ENCODE measurements around the gene SLC7A6.
"Not testable (repeated sequence)": the region's sequence is repeated elsewhere in the genome, so short reads cannot be mapped to it uniquely, and the experiment has no call there.

SLC7A6 gene

DNA sequence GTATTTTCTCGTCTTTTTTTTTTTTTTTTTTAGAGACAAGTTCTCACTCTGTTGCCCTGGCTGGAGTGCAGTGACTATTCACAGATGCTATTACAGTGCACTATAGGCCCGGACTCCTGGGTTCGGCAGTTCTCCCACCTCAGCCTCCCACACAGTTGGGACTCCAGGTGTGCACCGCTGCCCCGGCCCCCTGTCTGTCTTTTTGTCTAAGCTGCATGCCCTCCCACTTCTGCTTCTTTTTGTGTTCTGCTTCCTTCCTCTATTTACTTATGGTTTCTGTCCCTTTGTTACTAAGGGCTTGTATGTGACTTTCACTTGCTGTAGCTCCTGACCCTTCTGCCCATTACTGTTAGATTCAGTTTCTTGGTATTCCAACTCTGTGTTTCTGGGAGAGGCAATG is 20.5 kb downstream of the SLC7A6 start:
- FAIRE-seq: no peak

DNA sequence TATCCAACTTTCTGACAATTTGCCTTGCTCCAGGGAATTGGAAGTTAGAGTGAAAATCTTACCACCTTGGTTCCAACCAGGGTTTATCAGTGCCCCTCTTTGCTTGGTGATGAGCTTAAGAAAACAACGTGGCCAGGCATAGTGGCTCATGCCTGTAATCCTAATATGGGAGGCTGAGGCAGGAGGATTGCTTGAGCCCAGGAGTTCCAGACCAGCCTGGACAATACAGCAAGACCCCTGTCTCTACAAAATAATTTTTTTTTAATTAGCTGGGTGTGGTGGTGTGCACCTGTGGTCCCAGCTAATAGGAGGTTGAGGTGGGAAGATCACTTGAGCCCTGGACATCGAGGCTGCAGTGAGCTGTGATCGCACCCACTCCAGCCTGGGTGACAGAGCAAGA is 21.4 kb downstream of the SLC7A6 start:
- FAIRE-seq: no peak

DNA sequence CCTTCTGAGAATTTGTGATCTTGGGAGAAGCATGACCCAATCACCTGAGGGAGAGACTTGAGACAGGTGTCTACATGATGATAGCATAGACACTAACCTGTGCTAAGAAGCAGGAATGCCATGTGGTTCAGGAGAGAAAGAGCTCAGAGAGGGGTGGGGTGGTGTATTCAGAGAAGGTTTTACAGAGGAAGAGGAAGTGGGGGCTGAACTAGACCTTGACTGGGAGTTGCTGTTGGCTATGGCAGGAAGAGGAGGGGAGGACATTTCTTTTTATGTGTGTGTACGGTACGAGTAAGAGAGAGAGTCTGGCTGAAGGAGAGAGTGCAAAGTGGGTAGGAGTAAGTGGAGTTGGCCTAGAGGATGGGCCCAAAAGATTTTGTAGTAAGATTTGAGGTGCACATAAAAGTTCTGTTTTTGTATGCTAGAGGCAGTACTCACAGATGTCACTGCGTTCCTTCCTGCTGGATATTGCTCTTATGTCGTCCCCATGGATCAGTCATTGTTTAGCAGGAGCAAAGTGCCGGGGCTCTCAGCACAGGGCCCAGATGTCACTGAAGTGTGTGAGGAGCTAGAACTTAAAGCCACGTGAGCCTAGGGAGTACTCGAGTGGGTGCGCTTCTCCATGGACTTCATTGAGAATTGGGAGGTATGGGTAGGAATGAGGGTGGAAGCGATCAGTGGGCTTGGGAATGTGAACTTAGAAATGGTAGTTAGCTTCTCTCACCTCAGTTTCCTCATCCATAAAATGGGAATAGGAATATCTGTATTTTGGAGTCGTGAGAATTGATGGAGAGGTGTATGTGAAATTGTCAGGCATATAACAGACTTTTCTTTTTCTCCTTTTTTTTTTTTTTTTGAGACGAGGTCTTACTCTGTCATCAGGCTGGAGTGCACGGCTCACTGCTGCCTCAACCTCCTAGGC is 22.1 kb downstream of the SLC7A6 start:
- FAIRE-seq: no peak

DNA sequence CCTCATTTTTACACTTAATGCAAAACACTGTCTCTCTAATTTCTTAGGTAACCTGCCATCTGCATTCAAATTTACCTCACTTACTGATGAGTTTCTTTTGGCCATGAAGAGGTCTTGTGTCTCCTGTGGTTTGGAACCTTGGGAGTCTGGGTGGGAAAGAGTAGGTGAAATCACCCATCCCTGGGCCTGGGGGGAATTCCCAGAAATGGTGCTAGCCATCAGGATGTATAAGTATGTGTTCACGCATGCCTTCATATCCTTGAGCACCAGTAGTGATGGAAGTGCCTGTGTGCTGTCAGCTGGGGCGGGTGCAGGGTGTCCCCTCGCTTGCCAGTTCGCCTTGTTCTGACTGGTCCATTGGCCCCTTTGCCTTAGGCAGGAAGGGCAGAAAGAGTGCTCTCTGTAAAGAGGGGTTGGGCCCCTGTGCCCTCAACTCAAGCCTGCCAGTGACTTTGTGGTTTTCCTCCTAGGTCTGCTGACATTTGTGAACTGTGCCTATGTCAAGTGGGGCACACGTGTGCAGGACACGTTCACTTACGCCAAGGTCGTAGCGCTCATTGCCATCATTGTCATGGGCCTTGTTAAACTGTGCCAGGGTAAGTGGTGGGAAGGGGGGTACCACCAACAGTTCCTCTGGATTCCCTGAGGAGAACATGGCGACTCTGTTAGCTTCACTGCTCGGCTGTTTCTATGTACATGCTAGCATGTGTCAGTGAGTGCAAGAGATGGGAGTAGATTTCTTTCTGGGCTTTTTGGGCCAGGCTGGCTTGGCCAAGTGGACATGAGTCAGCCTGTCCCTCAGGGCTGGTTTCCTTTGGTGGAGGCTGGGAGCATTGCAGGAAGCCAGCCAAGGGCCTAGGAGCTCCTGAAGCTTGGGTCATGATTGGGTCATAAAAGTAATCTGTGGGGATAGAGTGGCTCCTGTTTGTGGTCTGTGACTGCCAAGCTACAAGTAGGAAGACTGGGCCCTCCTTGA is 23.2 kb downstream of the SLC7A6 start:
- no peak for FAIRE-seq

DNA sequence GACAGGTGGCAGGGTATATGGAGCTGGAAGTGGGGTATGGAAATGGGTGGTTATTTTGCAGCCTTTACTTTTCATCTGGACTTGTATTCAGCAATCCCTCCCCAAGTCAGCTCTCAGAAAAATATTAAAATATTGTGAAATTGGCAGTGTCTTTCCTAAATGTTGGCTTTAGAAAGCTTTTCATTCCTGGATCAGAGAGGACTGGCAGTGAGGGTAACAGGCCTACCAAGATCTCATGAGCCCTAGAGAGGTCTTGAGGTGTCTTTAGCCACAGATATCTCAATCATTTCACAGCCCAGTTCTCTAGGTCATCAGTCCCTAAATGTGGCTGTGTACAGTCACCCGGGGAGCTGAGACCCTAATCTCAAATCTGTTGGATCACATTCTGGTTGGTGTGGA is 23.9 kb downstream of the SLC7A6 start:
- no peak for FAIRE-seq

DNA sequence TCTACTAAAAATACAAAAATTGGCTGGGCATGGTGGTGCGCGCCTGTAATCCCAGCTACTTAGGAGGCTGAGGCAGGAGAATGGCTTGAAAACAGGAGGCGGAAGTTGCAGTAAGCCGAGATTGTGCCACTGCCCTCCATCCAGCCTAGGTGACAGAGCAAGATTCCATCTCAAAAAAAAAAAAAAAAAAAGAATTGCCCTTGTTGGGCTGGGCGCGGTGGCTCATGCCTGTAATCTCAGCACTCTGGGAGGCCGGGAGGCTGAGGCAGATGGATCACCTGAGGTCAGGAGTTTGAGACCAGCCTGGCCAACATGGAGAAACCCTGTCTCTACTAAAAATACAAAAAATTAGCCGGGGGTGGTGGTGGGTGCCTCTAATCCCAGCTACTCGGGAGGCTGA is 24.5 kb downstream of the SLC7A6 start:
- not testable (repeated sequence) for FAIRE-seq

DNA sequence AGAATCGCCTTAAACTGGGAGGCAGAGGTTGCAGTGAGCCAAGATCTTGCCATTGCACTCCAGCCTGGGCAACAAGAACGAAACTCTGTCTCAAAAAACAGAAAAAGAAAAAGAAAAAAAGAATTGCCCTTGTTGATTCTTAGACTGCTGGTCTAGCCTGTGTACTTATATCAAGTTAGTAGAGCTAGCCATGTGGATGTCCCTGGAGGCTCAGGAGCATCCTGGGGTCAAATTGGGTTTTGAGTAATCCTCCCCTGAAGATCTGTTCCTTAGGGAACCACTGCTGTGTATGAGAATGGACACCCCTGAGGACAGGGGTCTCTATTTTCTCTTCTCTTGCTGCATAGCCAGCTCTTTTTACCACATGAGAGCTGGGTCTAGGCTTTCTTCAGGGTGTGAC is 24.9 kb downstream of the SLC7A6 start:
- FAIRE-seq: no peak

DNA sequence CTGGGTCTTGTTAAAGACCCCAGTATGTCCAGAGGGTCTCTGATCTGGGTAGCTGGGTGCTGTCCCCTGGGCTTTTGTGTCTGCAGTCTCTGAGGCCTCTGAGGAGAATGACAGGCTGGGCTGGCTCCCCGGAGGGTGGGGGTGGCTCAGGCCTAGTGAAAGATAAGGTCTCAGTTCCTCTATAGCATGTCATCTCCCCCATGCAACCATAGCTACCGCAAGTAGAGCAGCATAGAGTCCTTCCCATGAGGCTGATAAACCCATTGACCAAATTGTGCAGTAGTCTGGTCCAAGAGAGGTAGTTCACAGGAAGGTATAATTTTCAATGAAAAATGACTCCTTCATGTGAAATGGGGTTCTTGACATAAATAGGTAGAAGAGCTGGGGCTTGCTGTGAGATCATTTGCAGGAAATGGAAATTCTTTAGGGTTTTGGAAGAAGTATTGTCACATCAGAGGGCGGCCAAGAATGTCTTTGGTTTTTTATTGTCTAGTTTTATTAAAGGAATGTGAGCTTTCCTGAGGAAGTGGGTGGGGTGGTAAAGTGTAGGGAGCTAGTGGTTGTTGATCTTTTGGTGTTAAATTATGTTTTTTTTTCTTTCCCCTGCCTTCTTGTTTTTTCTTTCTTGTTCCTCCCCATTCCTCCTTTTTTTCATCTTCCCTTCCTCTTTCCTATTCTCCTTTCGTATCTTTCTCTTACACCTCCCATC is 25.4 kb downstream of the SLC7A6 start:
- no peak for FAIRE-seq

DNA sequence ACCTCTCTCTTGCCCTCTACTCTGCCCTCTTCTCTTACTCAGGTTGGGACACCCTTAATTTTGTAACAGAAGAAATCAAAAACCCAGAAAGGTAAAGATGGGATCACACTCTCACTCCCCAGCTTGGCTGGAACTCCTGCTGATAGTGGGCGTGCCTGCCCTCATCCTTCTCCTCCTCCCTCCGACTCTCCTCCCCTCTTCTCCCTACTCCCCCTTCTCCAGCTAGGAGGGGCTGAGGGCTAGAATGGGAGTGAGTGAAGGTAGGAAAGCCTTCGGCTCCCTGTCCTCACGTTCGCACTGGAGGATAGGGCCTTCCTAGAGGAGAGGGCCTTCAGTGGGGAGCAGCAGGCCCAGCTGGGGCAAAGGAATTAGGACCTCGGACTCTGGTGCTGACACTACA is 26.1 kb downstream of the SLC7A6 start:
- no peak for FAIRE-seq

DNA sequence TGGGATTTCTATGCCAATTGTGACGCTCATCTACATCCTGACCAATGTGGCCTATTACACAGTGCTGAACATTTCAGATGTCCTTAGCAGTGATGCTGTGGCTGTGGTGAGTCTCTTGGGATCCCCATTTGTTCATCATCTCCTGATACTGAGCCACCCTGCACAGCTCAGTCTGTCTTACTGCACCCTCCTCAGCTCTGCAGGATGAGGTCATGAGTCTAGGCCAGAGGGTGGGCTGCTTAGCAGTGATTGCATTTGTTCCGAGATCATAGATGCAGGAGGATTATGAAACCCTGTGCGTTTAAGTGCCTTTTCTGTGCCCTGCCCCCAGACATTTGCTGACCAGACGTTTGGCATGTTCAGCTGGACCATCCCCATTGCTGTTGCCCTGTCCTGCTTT is 26.9 kb downstream of the SLC7A6 start:
- no peak for FAIRE-seq

DNA sequence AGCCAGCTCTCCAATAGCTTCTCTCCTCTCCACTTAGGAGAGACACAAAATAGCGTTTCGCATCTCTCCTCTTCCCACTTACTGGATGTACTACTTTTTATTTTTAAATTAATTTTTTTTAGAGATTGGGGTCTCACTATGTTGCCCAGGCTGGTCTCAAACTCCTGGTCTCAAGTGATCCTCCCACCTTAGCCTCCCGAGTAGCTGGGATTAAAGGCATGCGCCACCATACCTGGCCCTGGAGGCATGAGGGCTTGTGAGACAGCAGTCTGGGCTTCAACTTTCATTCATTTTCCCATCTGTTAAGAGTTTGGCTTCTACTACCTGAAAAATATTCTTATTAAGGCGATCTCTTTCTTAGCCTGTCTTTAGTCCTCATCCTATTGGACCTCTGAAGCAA is 28.1 kb downstream of the SLC7A6 start:
- FAIRE-seq: no peak

DNA sequence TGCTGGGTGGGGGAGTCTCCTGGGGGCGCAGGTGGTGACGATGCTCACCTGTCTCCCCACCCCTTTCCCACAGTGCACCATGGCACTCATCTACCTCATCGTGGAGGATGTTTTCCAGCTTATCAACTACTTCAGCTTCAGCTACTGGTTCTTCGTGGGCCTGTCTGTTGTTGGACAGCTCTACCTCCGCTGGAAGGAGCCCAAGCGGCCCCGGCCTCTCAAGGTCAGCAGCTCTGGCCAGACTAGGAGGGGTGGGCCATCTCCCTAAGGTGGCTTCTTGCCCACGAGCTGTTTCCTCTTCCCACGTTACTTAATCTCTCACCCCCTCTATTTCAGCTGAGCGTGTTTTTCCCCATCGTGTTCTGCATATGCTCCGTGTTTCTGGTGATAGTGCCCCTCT is 32.0 kb downstream of the SLC7A6 start:
- no peak for FAIRE-seq

DNA sequence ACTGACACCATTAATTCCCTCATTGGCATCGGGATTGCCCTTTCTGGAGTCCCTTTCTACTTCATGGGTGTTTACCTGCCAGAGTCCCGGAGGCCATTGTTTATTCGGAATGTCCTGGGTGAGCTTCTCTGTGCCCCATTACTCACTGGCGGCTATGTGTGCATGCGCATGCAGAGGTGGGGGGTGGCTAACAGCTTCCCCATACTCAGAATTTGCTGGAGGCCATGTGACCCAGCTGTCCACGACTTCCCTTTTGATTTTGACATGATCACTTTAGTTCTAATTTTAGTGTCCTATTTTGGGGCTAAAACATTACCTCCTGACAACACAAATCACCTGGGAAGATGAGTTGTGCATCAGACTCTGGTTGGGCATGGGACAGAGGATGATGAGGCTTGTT is 32.4 kb downstream of the SLC7A6 start:
- FAIRE-seq: no peak

DNA sequence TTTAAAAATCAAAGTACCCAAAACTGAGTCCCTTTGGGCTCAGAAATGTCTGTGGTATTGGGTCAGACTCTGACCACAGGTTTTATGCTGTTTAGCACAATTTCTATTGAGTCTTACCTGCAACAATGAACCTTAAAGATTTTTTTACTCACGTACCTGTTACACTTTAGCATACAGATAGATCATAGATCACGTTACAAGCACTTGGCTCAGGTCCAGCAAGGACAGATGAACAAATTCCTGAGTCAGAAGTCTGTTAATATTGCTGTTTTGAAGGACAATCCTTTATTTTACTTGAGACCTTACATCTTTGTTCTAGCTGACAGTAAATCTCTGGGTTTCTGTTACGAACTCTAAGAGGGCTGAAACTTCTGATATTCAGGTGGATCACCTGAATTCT is 33.6 kb downstream of the SLC7A6 start:
- FAIRE-seq: no peak

DNA sequence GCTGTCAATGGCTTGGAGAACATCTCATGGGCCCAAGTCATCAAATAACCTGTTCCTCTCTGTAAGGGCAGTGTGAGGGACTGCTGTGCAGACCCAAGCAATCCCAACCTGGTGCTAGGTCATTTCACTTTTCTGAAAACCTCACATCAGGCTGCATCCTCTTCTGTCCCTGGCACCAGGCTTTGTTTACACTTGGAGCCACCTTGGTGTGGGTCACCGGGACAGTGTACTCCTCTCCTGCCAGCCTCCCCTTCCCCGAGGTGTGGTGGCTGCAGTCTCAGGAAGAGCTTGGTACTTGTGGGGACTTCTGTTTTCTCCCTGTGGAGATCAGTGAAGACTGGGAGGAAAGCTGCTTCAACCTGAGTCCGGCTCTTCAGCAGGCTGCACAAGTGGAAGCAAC is 34.0 kb downstream of the SLC7A6 start:
- no peak for FAIRE-seq

DNA sequence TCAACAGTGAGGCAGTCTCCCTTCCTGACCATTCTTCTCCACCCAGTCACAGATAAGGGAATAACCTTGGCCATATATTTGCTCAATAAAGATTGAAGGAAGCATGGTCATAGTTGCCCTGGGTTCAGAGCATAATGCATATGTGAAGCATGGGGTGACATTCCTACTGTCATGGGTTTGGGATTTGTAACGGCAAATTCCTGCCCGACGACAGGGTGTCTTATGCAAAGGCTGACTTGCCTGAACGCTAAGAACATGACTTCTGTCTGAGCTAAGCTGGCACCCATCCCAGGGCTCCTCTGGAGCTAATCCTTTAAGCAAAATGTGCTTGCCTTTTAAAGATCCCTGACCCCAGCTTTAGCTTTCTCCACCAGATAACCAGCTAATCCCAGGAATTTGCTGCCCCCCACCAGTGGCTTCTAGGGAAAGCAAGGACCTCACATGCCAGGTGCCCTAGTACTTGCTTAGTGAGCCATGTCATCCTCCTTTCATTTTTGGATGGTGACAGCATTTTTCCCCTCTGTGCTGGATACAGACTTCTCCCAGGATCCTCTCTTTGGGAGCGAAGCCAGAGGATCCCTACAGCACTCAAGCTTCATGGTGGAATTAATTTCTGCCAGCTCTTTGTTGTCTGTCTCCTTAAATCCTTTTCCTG is 34.7 kb downstream of the SLC7A6 start:
- no peak for FAIRE-seq

DNA sequence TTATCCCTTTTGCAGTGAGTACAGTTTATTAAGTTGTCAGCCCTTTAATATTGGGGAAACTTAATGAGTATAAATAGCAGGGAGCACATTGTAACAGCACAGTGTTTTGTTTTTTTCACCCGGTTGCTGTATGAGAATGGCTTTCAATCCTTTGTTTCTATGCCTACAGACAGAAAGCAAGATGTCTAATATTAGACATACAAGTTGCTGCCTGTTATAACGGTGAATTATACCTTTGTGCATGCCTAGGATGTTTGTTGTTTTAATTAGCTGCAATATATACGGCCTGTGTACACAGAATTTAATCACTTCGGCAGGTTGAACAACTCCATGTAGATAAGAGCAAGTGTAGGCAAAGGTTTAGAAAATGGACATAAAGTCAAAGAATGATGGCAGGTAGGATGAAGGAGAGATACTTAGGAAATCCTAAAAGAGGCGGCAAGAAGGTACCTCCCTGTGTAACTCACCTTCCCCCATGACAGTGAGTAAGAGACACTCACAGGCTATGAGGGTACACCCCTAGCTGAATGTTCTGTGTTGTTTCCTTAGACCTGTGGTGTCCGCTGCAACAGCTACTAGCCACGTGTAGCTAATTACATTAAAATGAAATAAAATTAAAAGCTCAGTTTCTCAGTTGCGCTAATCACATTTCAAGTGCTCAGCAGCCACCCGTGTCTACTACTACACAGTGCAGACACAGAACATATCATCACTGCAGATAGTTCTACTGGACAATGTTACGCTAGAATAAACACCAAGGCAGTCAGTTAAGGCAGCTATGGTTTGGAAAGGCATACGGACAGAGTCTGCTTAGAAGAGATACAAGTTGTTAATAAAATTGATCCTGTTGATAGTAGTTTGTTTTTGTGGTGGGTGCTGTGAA is 35.5 kb downstream of the SLC7A6 start:
- no peak for FAIRE-seq

DNA sequence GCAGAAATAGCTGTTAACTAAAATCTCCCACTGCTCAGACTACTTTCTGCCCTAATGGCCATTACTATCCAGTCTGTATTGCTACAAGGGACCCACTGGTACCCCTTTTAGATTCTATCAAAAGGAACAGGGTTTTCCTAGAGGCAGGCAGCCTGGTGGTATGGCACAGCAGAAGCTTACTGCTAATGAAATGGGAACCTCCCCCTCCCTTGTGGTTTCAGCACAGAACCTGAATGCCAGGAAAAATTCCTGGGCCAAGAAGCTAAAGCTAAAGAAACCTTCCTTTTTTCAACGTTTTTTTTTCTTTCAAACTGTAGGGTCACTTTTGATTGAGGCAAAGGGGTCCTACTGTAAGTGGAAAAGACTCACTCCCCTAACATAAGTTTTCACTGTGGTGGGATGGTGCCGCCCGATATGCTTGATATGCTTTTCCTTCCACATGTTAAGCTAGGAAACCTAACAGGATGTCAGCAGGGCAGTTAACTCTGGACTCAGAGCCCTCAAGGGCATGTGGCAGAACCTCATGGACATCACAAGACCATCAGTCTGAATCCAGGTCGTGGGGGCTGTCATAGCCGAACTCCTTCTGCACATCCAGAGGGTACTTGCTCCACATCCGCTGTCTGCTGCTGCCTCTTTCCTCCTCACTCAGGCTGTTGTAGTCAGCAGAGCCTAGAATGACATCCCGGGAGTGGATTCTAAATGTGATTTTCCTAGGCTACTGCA is 36.6 kb downstream of the SLC7A6 start:
- FAIRE-seq: no peak

DNA sequence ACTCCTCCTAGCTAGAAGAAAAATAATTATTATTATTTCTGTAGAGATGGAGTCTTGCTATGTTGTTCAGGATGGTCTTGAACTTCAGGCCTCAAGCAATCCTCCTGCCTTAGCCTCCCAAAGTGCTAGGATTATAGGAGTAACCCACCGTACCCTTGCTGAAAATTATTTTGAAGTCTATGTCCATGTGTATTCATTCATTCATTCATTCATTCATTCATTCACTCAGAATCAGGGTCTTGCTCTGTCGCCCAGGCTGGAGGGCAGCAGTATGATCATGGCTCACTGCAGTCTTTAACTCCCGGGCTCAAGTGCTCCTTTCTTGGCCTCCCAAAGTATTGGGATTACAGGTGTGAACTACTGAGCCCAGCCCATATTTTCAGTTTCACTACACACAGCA is 42.3 kb downstream of the SLC7A6 start:
- no peak for FAIRE-seq

DNA sequence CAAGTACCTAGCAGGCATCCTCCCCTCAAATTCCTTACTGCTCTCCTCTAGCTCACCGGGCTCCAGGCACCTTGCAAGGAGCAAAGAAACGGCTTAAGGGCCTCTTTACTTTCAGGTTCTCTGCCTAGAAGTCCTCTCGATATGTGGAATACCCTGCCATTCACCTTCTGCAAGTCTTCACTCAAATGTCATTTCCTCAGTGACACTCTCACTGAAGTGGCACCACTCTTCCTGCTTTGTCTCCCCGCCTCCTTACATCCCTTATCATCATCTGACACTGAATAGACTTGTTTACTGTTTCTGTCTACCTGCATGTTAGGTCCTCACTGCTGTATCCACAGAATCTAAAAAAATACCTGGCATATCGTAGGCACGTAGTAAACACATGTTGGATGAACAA is 45.5 kb downstream of the SLC7A6 start:
- no peak for FAIRE-seq

DNA sequence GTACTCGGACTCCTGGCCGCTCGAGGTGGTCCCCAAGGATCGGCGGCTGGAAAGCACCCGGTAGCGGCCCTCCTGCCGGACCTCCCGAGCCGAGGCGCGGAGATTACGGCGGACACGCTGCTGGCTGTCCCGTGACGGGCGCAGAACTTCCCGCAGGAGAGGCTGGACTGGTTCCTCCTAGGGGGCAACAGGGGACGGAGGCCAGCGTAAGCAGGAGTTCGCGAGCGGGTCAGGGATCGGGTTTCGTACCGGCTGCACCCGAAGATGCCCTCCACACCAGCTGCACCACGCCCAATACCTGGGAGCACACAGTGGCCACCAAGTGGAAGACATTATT is 46.1 kb downstream of the SLC7A6 start:
- no peak for FAIRE-seq

Data from A204.1 (cell line).